H1 (cell line): ENCODE results near the gene CTTNBP2. TPM values are rescaled to one million over a fixed set of nuclear protein-coding genes. Genes with fewer than 3 reads are reported as not detected.

Source experiments
- ATF2 ChIP-seq: IDR thresholded peaks from 2 replicates; pipeline ENCODE4 v1.6.1; 2012; ENCODE audit warnings: low read length, inconsistent platforms
- RAD21 ChIP-seq, 2 experiments: IDR thresholded peaks in 1 of 2; conservative IDR thresholded peaks in 1 of 2; 2 replicates each; pipeline ENCODE4 v1.6.1; 2011; ENCODE audit warnings: low read depth in 2 of 2, low read length in 2 of 2, improper control_type of control experiment in 1 of 2, inconsistent platforms in 1 of 2, mild to moderate bottlenecking in 1 of 2, moderate library complexity in 1 of 2
- SIX5 ChIP-seq: IDR thresholded peaks from 2 replicates; pipeline ENCODE4 v1.6.1; 2011; ENCODE audit warnings: mild to moderate bottlenecking, low read depth, low read length
- polyA plus RNA-seq, 7 experiments: library from polyadenylated mRNA; depleted of rRNA in 3 of 7; stranded (reverse) in 5 of 7; unstranded in 2 of 7; fragments of >200 nt in 5 of 7; fragments of 200-250 nt in 2 of 7; gene quantifications; 1 replicate in 5 of 7; 2 replicates in 1 of 7; 4 replicates in 1 of 7; pipeline versions ENCODE4 v1.2.1 to v1.2.3, GENCODE V29; 2011 to 2013; ENCODE audit warnings: missing spikeins in 2 of 7, mixed read lengths in 2 of 7
- total RNA-seq: library from RNA; stranded (reverse); fragmentation: NEBNext Ultra II Directional; extraction: Animal tissue kit (Norgen Biotek cat#: 25700); gene quantifications from 2 replicates; pipeline ENCODE4 v1.2.1, GENCODE V29; 2021

CTTNBP2 gene
- total and polyA plus RNA-seq, 2 of the 8 experiments (the other 6 are each of a cell fraction or from before 2014, with no cell fraction given), result 15.3 to 35.1 TPM

- TF ChIP-seq ATF2 (no peak), RAD21 (IDR thresholded peaks at IDR 0.05 in 1 of 2, conservative IDR thresholded peaks at IDR 0.05 in 1 of 2; ENCODE audit: low read depth in 2 of 2, low read length in 2 of 2) (no peak), SIX5 (no peak)
Measured at GRCh38 chr7:117856196-117856595, 17.0 kb downstream of the CTTNBP2 start (continued).
